Endothelial cell of umbilical vein (primary cell): ENCODE measurements around the gene OTUB1. TPM values are rescaled to one million over a fixed set of nuclear protein-coding genes. Genes with fewer than 3 reads are reported as not detected.

Experiments
- BruUV-seq: library from RNA; stranded (reverse); fragments of 400-500 nt; replicated peaks from 2 replicates; lab custom pipeline; 2021; lab: Mats Ljungman, UMichigan
- CTCF ChIA-PET: fragments of 300-600, 350-600 bp; sonication (Branson Sonifier 250); formaldehyde crosslinking; loops from one replicate; lab custom pipeline; 2021; ENCODE audit warnings: antibody characterized with exemption, inconsistent platforms; lab: Charles Lee
- POLR2A ChIA-PET: fragments of 300-600, 350-600 bp; sonication (Branson Sonifier 250); formaldehyde crosslinking; loops from one replicate; lab custom pipeline; 2021; ENCODE audit warnings: antibody characterized with exemption, inconsistent platforms; lab: Charles Lee
- DNase-seq: peaks from one replicate; pipeline ENCODE4 v3.0.0-alpha.2; 2011; ENCODE audit warnings: low read depth, low spot score
- FAIRE-seq: peaks from 2 replicates; lab custom pipeline; 2011; peaks lifted over from hg19 to GRCh38; lab: Jason Lieb, UNC
- H2AFZ ChIP-seq: 2 replicates; pipeline ENCODE4 v1.6.0; 2012; ENCODE audit warnings: low read depth, low read length, control low read depth, inconsistent platforms
- H3K27ac ChIP-seq: 2 replicates; pipeline ENCODE4 v1.5.1; 2011; ENCODE audit warnings: low read depth, mild to moderate bottlenecking, control low read depth, low read length, moderate library complexity; ENCODE audit not compliant: insufficient read depth
- H3K27me3 ChIP-seq, 2 experiments: 2 replicates each; pipeline versions ENCODE4 v1.6.0 to v1.6.1; 2011; ENCODE audit warnings: low read length in 2 of 2, mixed read lengths in 1 of 2; ENCODE audit not compliant: control insufficient read depth in 2 of 2, insufficient read depth in 2 of 2
- H3K36me3 ChIP-seq, 2 experiments: 2 replicates in 1 of 2; 3 replicates in 1 of 2; pipeline ENCODE4 v1.5.1; 2011; ENCODE audit warnings: low read length in 2 of 2, mild to moderate bottlenecking in 1 of 2, moderate library complexity in 1 of 2; ENCODE audit not compliant: control insufficient read depth in 2 of 2, insufficient read depth in 2 of 2; ENCODE audit errors: extremely low read depth in 1 of 2
- H3K4me1 ChIP-seq: 3 replicates; pipeline ENCODE4 v1.5.1; 2011; ENCODE audit warnings: mild to moderate bottlenecking, low read length; ENCODE audit not compliant: control insufficient read depth, insufficient read depth; ENCODE audit errors: extremely low read depth
- H3K4me2 ChIP-seq: 2 replicates; pipeline ENCODE4 v1.6.1; 2011; ENCODE audit warnings: low read length, control low read depth, mixed read lengths; ENCODE audit not compliant: insufficient read depth
- H3K4me3 ChIP-seq, 3 experiments: fragments of 200-600 bp in 1 of 3; sonication (generic), shearing (Covaris generic) in 1 of 3; replicated peaks in 1 of 3; 2 replicates each; pipeline ENCODE4 v1.5.1; 2011 to 2016; ENCODE audit warnings: control low read depth in 3 of 3, low read length in 3 of 3, mild to moderate bottlenecking in 2 of 3, inconsistent platforms in 1 of 3, low read depth in 1 of 3, moderate library complexity in 1 of 3; ENCODE audit not compliant: insufficient read depth in 1 of 3
- H3K79me2 ChIP-seq: 2 replicates; pipeline ENCODE4 v1.6.0; 2012; ENCODE audit warnings: low read length, inconsistent platforms; ENCODE audit not compliant: control insufficient read depth, insufficient read depth
- H3K9ac ChIP-seq: replicated peaks from 2 replicates; pipeline ENCODE3; 2011; ENCODE audit warnings: low read length, control low read depth; ENCODE audit not compliant: insufficient read depth; ENCODE audit errors: extremely low read depth
- H3K9me1 ChIP-seq: replicated peaks from 3 replicates; pipeline ENCODE4 v1.6.0; 2011; ENCODE audit warnings: mild to moderate bottlenecking, low read length; ENCODE audit not compliant: control insufficient read depth, insufficient read depth; ENCODE audit errors: extremely low read depth
- H3K9me3 ChIP-seq: replicated peaks from 2 replicates; pipeline ENCODE4 v1.5.1; 2012; ENCODE audit warnings: low read length, inconsistent platforms; ENCODE audit not compliant: control insufficient read depth, insufficient read depth
- H4K20me1 ChIP-seq: replicated peaks from 2 replicates; pipeline ENCODE3; 2011; ENCODE audit warnings: mild to moderate bottlenecking, low read length; ENCODE audit not compliant: control insufficient read depth, insufficient read depth; ENCODE audit errors: extremely low read depth
- EZH2 ChIP-seq: IDR thresholded peaks from 2 replicates; pipeline ENCODE4 v1.6.1; 2012; ENCODE audit warnings: borderline replicate concordance, low read depth, mild to moderate bottlenecking, moderate library complexity, low read length, inconsistent platforms; ENCODE audit not compliant: severe bottlenecking
- MYC ChIP-seq: IDR thresholded peaks from one replicate; pipeline ENCODE4 v1.6.1; 2011; ENCODE audit warnings: mild to moderate bottlenecking, low read depth, low read length
- POLR2A ChIP-seq: IDR thresholded peaks from 2 replicates; pipeline ENCODE4 v1.6.1; 2012; ENCODE audit warnings: low read depth, mild to moderate bottlenecking, control low read depth, low read length
- POLR2AphosphoS5 ChIP-seq: IDR thresholded peaks from 2 replicates; pipeline ENCODE4 v1.6.1; 2012; ENCODE audit warnings: low read depth, mild to moderate bottlenecking, control low read depth, low read length, moderate library complexity; ENCODE audit not compliant: insufficient read depth
- dilution Hi-C: fragments of 300-500 bp; cut with MboI; formaldehyde crosslinking; loops from one replicate; pipeline ENCODE4 v1.15.0; 2019; ENCODE audit warnings: low sequenced_read_pairs; ENCODE audit not compliant: extremely low pct_ligation_motif_present
- intact Hi-C: fragments of 100-400 bp; cut with micrococcal nuclease; formaldehyde crosslinking; loops from one replicate; pipeline ENCODE4 v1.10.0; 2022
- polyA plus RNA-seq, 4 experiments: library from polyadenylated mRNA; depleted of rRNA in 3 of 4; stranded (reverse) in 3 of 4; unstranded in 1 of 4; fragments of >200 nt; gene quantifications; 2 replicates each; pipeline versions ENCODE4 v1.2.1 to v1.2.3, GENCODE V29; 2011 to 2012; ENCODE audit warnings: missing spikeins in 1 of 4
- total RNA-seq: library from RNA; stranded (reverse); gene quantifications from 2 replicates; pipeline ENCODE4 v1.2.3, GENCODE V29; 2021
- TF ChIP-seq, protein P1 (sequence below), 2 donors: IDR thresholded peaks; 1 replicate in 1 of 2; 2 replicates in 1 of 2; pipeline ENCODE4 v1.5.1; 2011; ENCODE audit warnings: low read length in 2 of 2, mild to moderate bottlenecking in 2 of 2, moderate library complexity in 2 of 2, control low read depth in 1 of 2, inconsistent platforms in 1 of 2, low read depth in 1 of 2; ENCODE audit not compliant: insufficient read depth in 1 of 2; ENCODE audit errors: extremely low read depth in 1 of 2

Gene OTUB1
- total and polyA plus RNA-seq, 2 donors (not counting 3 experiments of a cell fraction or from before 2014, with no cell fraction given), result 81.9 to 256 TPM

DNA sequence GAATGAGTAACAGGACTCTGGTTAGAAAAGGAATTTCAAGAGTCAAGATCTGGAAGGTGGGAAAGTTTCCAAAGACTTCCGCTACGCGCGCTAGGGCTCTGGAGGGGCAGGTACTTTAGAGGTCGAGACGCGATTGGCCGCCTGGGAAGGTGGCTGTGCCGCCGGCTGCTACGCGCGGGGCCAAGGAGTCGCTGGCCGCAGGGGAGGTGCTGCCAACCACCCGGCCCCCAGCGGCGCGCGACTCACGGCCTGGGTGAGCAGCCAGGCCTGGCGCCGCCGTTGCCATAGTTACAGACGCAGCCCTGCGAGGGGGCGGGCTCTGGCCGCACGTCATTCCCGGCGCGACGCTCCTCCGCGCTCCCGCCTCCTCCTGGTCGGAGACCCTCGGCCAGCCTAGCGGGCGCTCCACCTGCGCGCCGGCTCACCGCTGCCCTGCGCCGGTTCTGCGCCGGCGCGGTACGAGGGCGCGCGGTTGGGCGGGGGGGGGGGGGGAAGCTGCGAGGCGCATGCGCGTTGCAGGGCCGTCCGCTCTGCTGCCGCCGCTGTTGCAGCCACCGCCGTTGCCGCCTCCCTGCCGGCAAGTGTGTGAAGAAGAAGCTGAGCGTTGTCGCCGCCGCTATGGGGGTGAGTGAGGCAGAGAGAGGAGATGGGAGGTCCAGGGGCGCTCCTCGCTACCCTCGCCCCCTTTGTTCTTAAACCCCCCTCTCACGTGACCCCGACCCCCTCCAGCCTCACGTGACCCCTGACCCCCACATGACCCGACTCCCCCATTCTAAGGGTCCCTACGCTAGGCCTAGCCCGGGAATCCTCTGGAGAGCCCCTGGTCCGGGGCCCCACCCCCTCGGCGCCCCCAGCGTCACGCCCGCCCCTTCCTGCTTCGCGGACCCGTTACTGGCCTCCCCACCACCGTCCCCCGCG, 47.5 kb upstream of the OTUB1 start, which contains the start of gene NAA40:
TSS of gene NAA40 (plus strand) at position 524 of the 918 bp plus-strand sequence. CDS start at position 619, 95 bp downstream.
- Histone ChIP-seq H3K36me3 (no peaks in the 10 kb centered on the region), H2AFZ (peak within 1 kb of the TSS; percentile 100), H3K9me1 (no peaks in the 10 kb centered on the region), H3K4me2 (peak within 1 kb of the TSS; percentile 84), H3K9ac (peak within 1 kb of the TSS; percentile 59), H3K4me1 (peaks cover 11% of the 10 kb centered on the region), H3K27ac (peak within 1 kb of the TSS; percentile 43), H4K20me1 (no peaks in the 10 kb centered on the region), H3K9me3 (no peaks in the 10 kb centered on the region), H3K4me3 (peak within 1 kb of the TSS; percentile 73 to 98 (median 78)), H3K27me3 (no peaks in the 10 kb centered on the region), H3K79me2 (peaks cover 21% of the 10 kb centered on the region)
- DNase-seq (peak; percentile 96), FAIRE-seq (peak; percentile 93)
- dilution Hi-C loops (no loop called here), intact Hi-C loops (loop anchor here (2.0 kb wide), 3 partner anchors 22 to 172 kb away; partner anchors contain the start of genes MARK2 and RCOR2)
- ChIA-PET CTCF (interaction anchor here (0.9 to 2.4 kb wide), 4 partner anchors 12 to 170 kb away, joined by 3 to 9 read pairs (median 4); partner anchors contain the start of genes RCOR2 and ZFTA), POLR2A (interaction anchor here (0.6 kb wide), 1 partner anchor 101 kb away, joined by 5 read pairs; no protein-coding TSS in a partner anchor)
- BruUV-seq, result no TSS peak
- no peak for TF ChIP-seq EZH2
- TF ChIP-seq, protein P1, sequence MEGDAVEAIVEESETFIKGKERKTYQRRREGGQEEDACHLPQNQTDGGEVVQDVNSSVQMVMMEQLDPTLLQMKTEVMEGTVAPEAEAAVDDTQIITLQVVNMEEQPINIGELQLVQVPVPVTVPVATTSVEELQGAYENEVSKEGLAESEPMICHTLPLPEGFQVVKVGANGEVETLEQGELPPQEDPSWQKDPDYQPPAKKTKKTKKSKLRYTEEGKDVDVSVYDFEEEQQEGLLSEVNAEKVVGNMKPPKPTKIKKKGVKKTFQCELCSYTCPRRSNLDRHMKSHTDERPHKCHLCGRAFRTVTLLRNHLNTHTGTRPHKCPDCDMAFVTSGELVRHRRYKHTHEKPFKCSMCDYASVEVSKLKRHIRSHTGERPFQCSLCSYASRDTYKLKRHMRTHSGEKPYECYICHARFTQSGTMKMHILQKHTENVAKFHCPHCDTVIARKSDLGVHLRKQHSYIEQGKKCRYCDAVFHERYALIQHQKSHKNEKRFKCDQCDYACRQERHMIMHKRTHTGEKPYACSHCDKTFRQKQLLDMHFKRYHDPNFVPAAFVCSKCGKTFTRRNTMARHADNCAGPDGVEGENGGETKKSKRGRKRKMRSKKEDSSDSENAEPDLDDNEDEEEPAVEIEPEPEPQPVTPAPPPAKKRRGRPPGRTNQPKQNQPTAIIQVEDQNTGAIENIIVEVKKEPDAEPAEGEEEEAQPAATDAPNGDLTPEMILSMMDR (IDR thresholded peaks at IDR 0.05; ENCODE audit: extremely low read depth in 1 of 2, insufficient read depth in 1 of 2, low read depth in 1 of 2, low read length in 2 of 2), result peak in 1 of 2 donors; percentile 14
- TF ChIP-seq MYC, result no peak
- TF ChIP-seq POLR2AphosphoS5, result peak; percentile 54
- peak; percentile 63 for TF ChIP-seq POLR2A
